ENCODE data around the gene MECP2.
A peak's percentile ranks its signal among the peaks of the same experiment; 100 is the strongest.

MECP2 gene

GRCh38 chrX:154123241-154124219 is 26.0 kb upstream of the MECP2 start:
- H3K27me3 Mint-ChIP-seq, result no peaks in the 10 kb centered on the region
- peak overlapping the region; percentile 46 for H3K27ac Mint-ChIP-seq
- H3K4me1 Mint-ChIP-seq, result peaks cover 6% of the 10 kb centered on the region
- H3K36me3 Mint-ChIP-seq, result no peaks in the 10 kb centered on the region
- H3K4me3 Mint-ChIP-seq, result no peak overlapping the region
- no peaks in the 10 kb centered on the region for H3K9me3 Mint-ChIP-seq
- ATAC-seq, result peak; percentile 66

GRCh38 chrX:154121961-154122360 is 24.4 kb upstream of the MECP2 start:
- no peak for ATAC-seq
- Mint-ChIP-seq H3K36me3 (no peaks in the 10 kb centered on the region), H3K27ac (peak overlapping the region; percentile 22), H3K4me3 (no peak overlapping the region), H3K27me3 (no peaks in the 10 kb centered on the region), H3K4me1 (peaks cover 6% of the 10 kb centered on the region), H3K9me3 (no peaks in the 10 kb centered on the region)

- no peaks in the 10 kb centered on the region for H3K36me3 Mint-ChIP-seq
- H3K27ac Mint-ChIP-seq, result peak overlapping the region; percentile 22
- no peaks in the 10 kb centered on the region for H3K9me3 Mint-ChIP-seq
- H3K4me1 Mint-ChIP-seq, result peaks cover 6% of the 10 kb centered on the region
- H3K27me3 Mint-ChIP-seq, result no peaks in the 10 kb centered on the region
- H3K4me3 Mint-ChIP-seq, result no peak overlapping the region
- no peak for ATAC-seq
Measured at GRCh38 chrX:154121207-154121606, 23.7 kb upstream of the MECP2 start.

GRCh38 chrX:154120567-154120966 is 23.1 kb upstream of the MECP2 start:
- H3K27me3 Mint-ChIP-seq, result no peaks in the 10 kb centered on the region
- H3K4me3 Mint-ChIP-seq, result no peak overlapping the region
- no peak overlapping the region for H3K27ac Mint-ChIP-seq
- H3K9me3 Mint-ChIP-seq, result no peaks in the 10 kb centered on the region
- H3K36me3 Mint-ChIP-seq, result no peaks in the 10 kb centered on the region
- ATAC-seq, result no peak
- peaks cover 6% of the 10 kb centered on the region for H3K4me1 Mint-ChIP-seq

GRCh38 chrX:154117566-154117965 is 20.0 kb upstream of the MECP2 start:
- Mint-ChIP-seq H3K4me1 (peaks cover 10% of the 10 kb centered on the region), H3K36me3 (no peaks in the 10 kb centered on the region), H3K9me3 (no peaks in the 10 kb centered on the region), H3K27me3 (no peaks in the 10 kb centered on the region), H3K4me3 (no peak overlapping the region), H3K27ac (no peak overlapping the region)
- no peak for ATAC-seq

GRCh38 chrX:154116426-154117211 is 19.1 kb upstream of the MECP2 start:
- Mint-ChIP-seq H3K27me3 (no peaks in the 10 kb centered on the region), H3K9me3 (no peaks in the 10 kb centered on the region), H3K27ac (peak overlapping the region; percentile 32), H3K4me3 (no peak overlapping the region), H3K36me3 (no peaks in the 10 kb centered on the region), H3K4me1 (peaks cover 10% of the 10 kb centered on the region)
- ATAC-seq, result no peak

- no peak for ATAC-seq
- Mint-ChIP-seq H3K4me3 (no peak overlapping the region), H3K36me3 (no peaks in the 10 kb centered on the region), H3K27me3 (no peaks in the 10 kb centered on the region), H3K4me1 (peaks cover 10% of the 10 kb centered on the region), H3K9me3 (no peaks in the 10 kb centered on the region), H3K27ac (peak overlapping the region; percentile 32)
Measured at GRCh38 chrX:154115750-154116149, 18.2 kb upstream of the MECP2 start.

GRCh38 chrX:154115071-154115470 is 17.6 kb upstream of the MECP2 start:
- H3K27me3 Mint-ChIP-seq, result no peaks in the 10 kb centered on the region

GRCh38 chrX:154114652-154115051 is 17.1 kb upstream of the MECP2 start:
- Mint-ChIP-seq H3K27me3 (no peaks in the 10 kb centered on the region), H3K9me3 (no peaks in the 10 kb centered on the region), H3K27ac (no peak overlapping the region), H3K36me3 (no peaks in the 10 kb centered on the region), H3K4me3 (no peak overlapping the region), H3K4me1 (peaks cover 10% of the 10 kb centered on the region)
- no peak for ATAC-seq

More at GRCh38 chrX:154115071-154115470, 17.6 kb upstream of the MECP2 start:
- no peaks in the 10 kb centered on the region for H3K36me3 Mint-ChIP-seq
- no peak overlapping the region for H3K4me3 Mint-ChIP-seq
- no peaks in the 10 kb centered on the region for H3K9me3 Mint-ChIP-seq
- no peak overlapping the region for H3K27ac Mint-ChIP-seq
- H3K4me1 Mint-ChIP-seq, result peaks cover 10% of the 10 kb centered on the region
- ATAC-seq, result no peak

- Mint-ChIP-seq H3K4me1 (peaks cover 10% of the 10 kb centered on the region), H3K4me3 (no peak overlapping the region), H3K27ac (no peak overlapping the region), H3K27me3 (no peaks in the 10 kb centered on the region), H3K9me3 (no peaks in the 10 kb centered on the region), H3K36me3 (no peaks in the 10 kb centered on the region)
- no peak for ATAC-seq
Measured at GRCh38 chrX:154113729-154114128, 16.2 kb upstream of the MECP2 start.

GRCh38 chrX:154098551-154098950 is 1.0 kb upstream of the MECP2 start:
- H3K9me3 Mint-ChIP-seq, result no peaks in the 10 kb centered on the region
- H3K27me3 Mint-ChIP-seq, result no peaks in the 10 kb centered on the region
- H3K27ac Mint-ChIP-seq, result peak overlapping the region; percentile 97
- ATAC-seq, result no peak
- H3K4me3 Mint-ChIP-seq, result no peak overlapping the region
- peaks cover 7% of the 10 kb centered on the region for H3K36me3 Mint-ChIP-seq
- peaks cover 31% of the 10 kb centered on the region for H3K4me1 Mint-ChIP-seq

- Mint-ChIP-seq H3K9me3 (no peaks in the 10 kb centered on the region), H3K36me3 (peaks cover 7% of the 10 kb centered on the region), H3K27ac (peak overlapping the region; percentile 97), H3K27me3 (no peaks in the 10 kb centered on the region), H3K4me1 (peaks cover 38% of the 10 kb centered on the region), H3K4me3 (peak overlapping the region; percentile 97)
- peak; percentile 74 for ATAC-seq
Measured at GRCh38 chrX:154097003-154097588, 421 bp downstream of the MECP2 start.

- peak overlapping the region; percentile 97 for H3K4me3 Mint-ChIP-seq
- H3K27ac Mint-ChIP-seq, result peak overlapping the region; percentile 97
- H3K4me1 Mint-ChIP-seq, result peaks cover 38% of the 10 kb centered on the region
- no peaks in the 10 kb centered on the region for H3K27me3 Mint-ChIP-seq
- ATAC-seq, result peak; percentile 13
- H3K36me3 Mint-ChIP-seq, result peaks cover 7% of the 10 kb centered on the region
- no peaks in the 10 kb centered on the region for H3K9me3 Mint-ChIP-seq
Measured at GRCh38 chrX:154096140-154097002, 1.1 kb downstream of the MECP2 start.

- Mint-ChIP-seq H3K9me3 (no peaks in the 10 kb centered on the region), H3K4me1 (peaks cover 47% of the 10 kb centered on the region), H3K4me3 (peak overlapping the region; percentile 50), H3K27me3 (no peaks in the 10 kb centered on the region), H3K27ac (peak overlapping the region; percentile 27), H3K36me3 (peaks cover 14% of the 10 kb centered on the region)
- ATAC-seq, result no peak
Measured at GRCh38 chrX:154094833-154095232, 2.7 kb downstream of the MECP2 start.
